Smooth muscle cell (in vitro differentiated cells): ENCODE data around the gene CYB561D2. TPM values are rescaled to one million over a fixed set of nuclear protein-coding genes. Genes with fewer than 3 reads are reported as not detected.

ENCODE experiments used
- DNase-seq: peaks from one replicate; lab custom pipeline; 2025; ENCODE audit not compliant: unreplicated experiment; lab: John Stamatoyannopoulos, UW
- H2AFZ ChIP-seq: fragments of 200-600 bp; sonication (generic); 2 replicates; pipeline ENCODE4 v1.6.0; 2016; ENCODE audit warnings: antibody characterized with exemption, low read depth, mild to moderate bottlenecking
- H3F3A ChIP-seq: fragments of 200-600 bp; sonication (generic); 2 replicates; pipeline ENCODE4 v1.6.0; 2017; ENCODE audit warnings: antibody characterized with exemption, low read depth
- H3K27ac ChIP-seq: fragments of 200-600 bp; sonication (generic); 2 replicates; pipeline ENCODE4 v1.5.1; 2016; ENCODE audit warnings: low read depth, mild to moderate bottlenecking
- H3K27me3 ChIP-seq: fragments of 200-600 bp; sonication (generic); 2 replicates; pipeline ENCODE4 v1.6.1; 2016; ENCODE audit warnings: low read depth, mild to moderate bottlenecking
- H3K36me3 ChIP-seq: fragments of 200-600 bp; sonication (generic); 2 replicates; pipeline ENCODE4 v1.5.1; 2016; ENCODE audit warnings: low read depth
- H3K4me1 ChIP-seq: fragments of 200-600 bp; sonication (generic); 2 replicates; pipeline ENCODE4 v1.5.1; 2016; ENCODE audit warnings: low read depth
- H3K4me2 ChIP-seq: fragments of 200-600 bp; sonication (generic); 2 replicates; pipeline ENCODE4 v1.6.0; 2016; ENCODE audit warnings: mild to moderate bottlenecking
- H3K4me3 ChIP-seq: fragments of 200-600 bp; sonication (generic); 2 replicates; pipeline ENCODE4 v1.5.1; 2016; ENCODE audit warnings: mild to moderate bottlenecking
- H3K79me2 ChIP-seq: fragments of 200-600 bp; sonication (generic); 2 replicates; pipeline ENCODE4 v1.6.0; 2016; ENCODE audit warnings: low read depth, mild to moderate bottlenecking
- H3K9ac ChIP-seq: fragments of 200-600 bp; sonication (generic); 2 replicates; pipeline ENCODE4 v1.6.0; 2016; ENCODE audit warnings: low read depth
- H3K9me3 ChIP-seq: fragments of 200-600 bp; sonication (generic); replicated peaks from 2 replicates; pipeline ENCODE4 v1.5.1; 2016; ENCODE audit warnings: low read depth
- H4K20me1 ChIP-seq: fragments of 200-600 bp; sonication (generic); 2 replicates; pipeline ENCODE4 v1.6.0; 2016; ENCODE audit warnings: low read depth
- WGBS: methylation state at CpG from one replicate; pipeline ENCODE4 v1.1.7; 2016; ENCODE audit warnings: low lambda C conversion rate; 5-methylcytosine and 5-hydroxymethylcytosine counted together
- polyA plus RNA-seq: library from polyadenylated mRNA; unstranded; fragments of >200 nt; fragmentation: Nextera tagmentation; extraction: Ambion mirVana; gene quantifications from 2 replicates; pipeline ENCODE4 v1.2.1, GENCODE V29; 2016
- total RNA-seq: library from RNA; depleted of rRNA; stranded (reverse); fragments of >200 nt; gene quantifications from 2 replicates; pipeline ENCODE4 v1.2.3, GENCODE V29; 2014
- TF ChIP-seq, protein P1 (sequence below): fragments of 200-600 bp; sonication (generic); IDR thresholded peaks from 2 replicates; pipeline ENCODE4 v1.5.1; 2017; ENCODE audit warnings: borderline replicate concordance, mild to moderate bottlenecking, antibody characterized with exemption; ENCODE audit not compliant: insufficient read depth, poor library complexity, severe bottlenecking

The CYB561D2 gene
- total and polyA plus RNA-seq, 2 experiments from 2014 or later, result 21.6 to 22.6 TPM

DNA sequence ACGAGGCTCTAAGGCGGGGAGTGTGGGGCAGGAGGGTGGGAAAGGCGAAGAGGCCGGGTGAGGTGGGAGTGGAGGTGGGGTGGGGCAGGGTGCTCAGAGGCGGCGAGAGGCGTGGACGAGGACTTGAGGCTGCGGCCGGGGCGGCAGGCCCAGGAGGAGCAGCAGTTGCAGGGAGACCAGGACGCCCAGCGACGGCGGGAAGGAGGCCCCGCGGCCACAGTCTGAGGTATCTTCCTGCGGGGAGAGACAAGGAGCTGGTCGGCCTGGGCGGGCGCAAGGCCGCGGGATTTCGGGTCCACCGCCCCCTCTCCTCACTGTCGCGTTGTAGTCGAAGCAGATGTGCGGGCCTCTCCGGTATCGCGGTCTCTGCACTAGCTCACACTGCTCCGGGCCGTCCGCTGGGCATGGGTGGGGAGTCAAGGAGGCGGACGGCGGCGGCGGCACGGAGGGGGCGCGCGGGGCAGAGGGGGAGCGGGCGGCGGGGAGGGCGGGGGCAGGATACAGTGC lies 14.0 kb downstream of the CYB561D2 start:
- WGBS, result 10% methylated on average over 41 of the region's 48 CpGs
- Histone ChIP-seq H3K27me3 (no peaks in the 10 kb centered on the region), H3K9me3 (no peaks in the 10 kb centered on the region), H3K36me3 (no peaks in the 10 kb centered on the region), H2AFZ (peak overlapping the region; percentile 9), H3K4me1 (peaks cover 3% of the 10 kb centered on the region), H4K20me1 (no peaks in the 10 kb centered on the region), H3F3A (no peaks in the 10 kb centered on the region), H3K4me2 (peak overlapping the region; percentile 83), H3K79me2 (no peaks in the 10 kb centered on the region), H3K9ac (no peak overlapping the region), H3K4me3 (peak overlapping the region; percentile 60), H3K27ac (no peak overlapping the region)
- peak; percentile 64 for DNase-seq
- TF ChIP-seq, protein P1, sequence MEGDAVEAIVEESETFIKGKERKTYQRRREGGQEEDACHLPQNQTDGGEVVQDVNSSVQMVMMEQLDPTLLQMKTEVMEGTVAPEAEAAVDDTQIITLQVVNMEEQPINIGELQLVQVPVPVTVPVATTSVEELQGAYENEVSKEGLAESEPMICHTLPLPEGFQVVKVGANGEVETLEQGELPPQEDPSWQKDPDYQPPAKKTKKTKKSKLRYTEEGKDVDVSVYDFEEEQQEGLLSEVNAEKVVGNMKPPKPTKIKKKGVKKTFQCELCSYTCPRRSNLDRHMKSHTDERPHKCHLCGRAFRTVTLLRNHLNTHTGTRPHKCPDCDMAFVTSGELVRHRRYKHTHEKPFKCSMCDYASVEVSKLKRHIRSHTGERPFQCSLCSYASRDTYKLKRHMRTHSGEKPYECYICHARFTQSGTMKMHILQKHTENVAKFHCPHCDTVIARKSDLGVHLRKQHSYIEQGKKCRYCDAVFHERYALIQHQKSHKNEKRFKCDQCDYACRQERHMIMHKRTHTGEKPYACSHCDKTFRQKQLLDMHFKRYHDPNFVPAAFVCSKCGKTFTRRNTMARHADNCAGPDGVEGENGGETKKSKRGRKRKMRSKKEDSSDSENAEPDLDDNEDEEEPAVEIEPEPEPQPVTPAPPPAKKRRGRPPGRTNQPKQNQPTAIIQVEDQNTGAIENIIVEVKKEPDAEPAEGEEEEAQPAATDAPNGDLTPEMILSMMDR, result no peak

DNA sequence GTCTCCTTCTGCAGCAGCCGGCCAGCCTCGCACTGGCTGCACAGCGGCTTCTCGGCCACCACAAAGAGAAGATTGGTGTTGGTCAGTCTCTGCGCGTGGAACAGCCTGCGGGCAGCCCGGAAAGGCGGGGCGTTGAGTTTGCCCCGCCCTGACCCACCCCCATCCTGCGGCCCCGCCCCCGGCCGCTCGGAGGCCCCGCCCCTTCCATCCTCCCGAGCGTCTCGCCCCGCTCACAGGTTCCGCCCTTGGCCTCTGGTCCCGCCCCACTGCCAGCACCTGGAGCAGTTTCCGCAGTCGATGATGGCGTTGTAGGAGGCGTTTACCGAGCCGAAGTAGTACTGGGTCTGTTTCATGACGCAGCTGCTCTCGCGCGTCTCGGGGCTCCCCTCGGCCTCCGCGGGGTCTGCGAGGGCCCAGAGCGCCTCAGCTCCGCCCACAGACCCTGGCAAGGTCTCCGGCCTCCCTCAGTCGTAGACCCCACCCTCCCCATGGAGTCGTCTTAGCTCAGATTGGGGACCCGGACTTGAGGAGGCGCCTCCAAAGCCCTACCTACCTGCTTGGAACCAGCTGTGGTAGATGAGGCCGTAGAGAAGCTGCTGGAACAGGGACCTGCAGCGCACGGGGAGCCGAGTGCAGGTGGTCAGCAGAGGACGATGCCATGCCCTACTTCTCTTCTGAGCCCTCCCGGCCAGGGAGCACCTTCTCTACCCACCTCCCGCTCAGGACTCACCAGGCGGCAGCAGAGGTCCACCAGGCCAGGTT lies 14.6 kb downstream of the CYB561D2 start:
- Histone ChIP-seq H3K4me1 (peaks cover 3% of the 10 kb centered on the region), H3K27ac (no peak overlapping the region), H3F3A (no peaks in the 10 kb centered on the region), H3K27me3 (no peaks in the 10 kb centered on the region), H4K20me1 (no peaks in the 10 kb centered on the region), H3K79me2 (no peaks in the 10 kb centered on the region), H2AFZ (peak overlapping the region; percentile 73), H3K9ac (peak overlapping the region; percentile 16), H3K4me3 (peak overlapping the region; percentile 60), H3K4me2 (peak overlapping the region; percentile 83), H3K9me3 (no peaks in the 10 kb centered on the region), H3K36me3 (no peaks in the 10 kb centered on the region)
- DNase-seq, result peak; percentile 64
- TF ChIP-seq, protein P1, result no peak
- 7% methylated on average over 47 of the region's 53 CpGs for WGBS

DNA sequence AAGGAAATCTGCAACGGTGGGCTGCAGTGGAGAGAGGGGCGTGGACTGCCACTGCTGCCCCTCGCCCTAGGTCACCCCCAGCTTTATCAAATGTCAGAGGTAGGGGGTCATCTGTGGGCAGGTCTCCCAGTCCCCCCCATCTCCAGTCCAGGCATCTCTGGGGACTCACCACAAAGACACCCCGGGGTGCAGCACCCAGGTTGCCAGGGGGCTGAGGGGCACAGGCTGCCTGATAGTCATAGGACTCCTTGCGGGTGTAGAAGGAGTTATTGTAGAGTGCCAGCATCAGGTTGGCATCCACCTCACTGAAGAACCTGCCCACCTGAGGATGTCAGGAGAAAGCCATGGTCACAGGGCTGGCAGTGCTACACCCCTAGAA lies 15.2 kb downstream of the CYB561D2 start:
- no peak for DNase-seq
- H3K27ac ChIP-seq, result no peak overlapping the region
- H4K20me1 ChIP-seq, result no peaks in the 10 kb centered on the region
- peak overlapping the region; percentile 83 for H3K4me2 ChIP-seq
- 74% methylated on average over 5 of the region's 5 CpGs for WGBS
- peak overlapping the region; percentile 60 for H3K4me3 ChIP-seq
- H3K79me2 ChIP-seq, result no peaks in the 10 kb centered on the region
- no peaks in the 10 kb centered on the region for H3F3A ChIP-seq
- no peak overlapping the region for H3K9ac ChIP-seq
- H3K27me3 ChIP-seq, result no peaks in the 10 kb centered on the region
- TF ChIP-seq, protein P1, result no peak
- H3K4me1 ChIP-seq, result peaks cover 3% of the 10 kb centered on the region
- no peaks in the 10 kb centered on the region for H3K36me3 ChIP-seq
- no peaks in the 10 kb centered on the region for H3K9me3 ChIP-seq
- H2AFZ ChIP-seq, result no peak overlapping the region
